ENCODE measurements around the gene BAZ2B.

DNA sequence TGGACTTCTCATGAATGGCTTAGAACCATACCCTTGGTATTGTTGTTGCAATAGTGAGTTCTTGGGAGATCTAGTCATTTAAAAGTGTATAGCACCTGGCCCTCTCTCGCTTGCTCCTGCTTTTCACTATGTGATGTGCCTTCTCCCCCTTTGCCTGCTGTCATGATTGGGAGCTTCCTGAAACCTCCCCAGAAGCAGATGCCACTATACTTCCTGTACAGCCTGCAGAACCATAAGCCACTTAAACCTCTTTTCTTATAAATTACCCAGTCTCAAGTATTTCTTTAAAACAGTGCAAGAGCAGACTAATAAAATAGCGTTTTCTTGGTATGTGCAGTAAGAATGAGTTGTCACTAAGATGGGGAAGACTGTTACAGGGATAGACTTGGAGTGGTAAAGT lies 31.6 kb downstream of the BAZ2B start:
- TF ChIP-seq CTCF (IDR thresholded peaks at IDR 0.05 in 8 of 11, conservative IDR thresholded peaks at IDR 0.05 in 3 of 11) (no peak), POLR2A (IDR thresholded peaks at IDR 0.05) (no peak)
